Effector CD4-positive, alpha-beta T cell (primary cell): ENCODE measurements around the gene GTF2F2.

Source experiments
- DNase-seq: peaks from one replicate; pipeline ENCODE4 v3.0.0-alpha.2; 2020

The GTF2F2 gene

DNA sequence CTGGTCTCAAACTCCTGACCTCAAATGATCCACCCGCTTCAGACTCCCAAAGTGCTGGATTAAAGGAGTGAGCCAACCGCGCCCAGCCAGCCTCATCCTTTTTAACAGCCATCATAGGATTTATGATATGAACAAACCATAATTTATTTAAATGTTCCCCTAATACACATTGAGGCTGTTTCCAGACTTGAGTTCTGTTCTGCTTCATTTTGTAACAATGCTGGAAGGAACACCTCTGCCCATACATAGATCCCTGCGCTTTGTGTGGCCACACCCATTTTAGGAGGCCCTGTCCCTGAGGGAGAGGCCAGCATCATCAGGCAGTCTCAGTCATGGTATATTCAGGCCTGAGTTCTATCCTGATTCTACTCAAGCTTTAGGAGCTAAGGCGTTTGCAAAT, 184.8 kb downstream of the GTF2F2 start:
- DNase-seq: no peak

DNA sequence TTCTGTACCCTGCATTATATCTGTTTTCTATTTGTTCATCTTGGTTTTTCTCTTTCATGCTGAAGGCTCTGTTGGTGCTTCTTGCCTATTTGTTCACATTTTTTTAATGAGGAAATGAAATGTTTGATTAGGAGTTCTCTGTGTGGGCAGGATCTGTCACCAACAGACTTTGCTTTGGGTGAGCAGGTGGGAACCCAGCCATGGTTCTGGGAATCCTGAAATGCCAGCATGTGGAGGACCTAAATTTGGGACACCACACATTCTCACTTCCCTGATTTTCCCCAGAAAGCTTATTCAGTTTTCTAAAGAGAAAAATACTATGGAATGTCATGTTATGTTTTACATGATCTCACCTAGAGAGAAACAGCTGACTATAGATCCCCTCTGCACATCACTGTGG, 186.7 kb downstream of the GTF2F2 start:
- no peak for DNase-seq

DNA sequence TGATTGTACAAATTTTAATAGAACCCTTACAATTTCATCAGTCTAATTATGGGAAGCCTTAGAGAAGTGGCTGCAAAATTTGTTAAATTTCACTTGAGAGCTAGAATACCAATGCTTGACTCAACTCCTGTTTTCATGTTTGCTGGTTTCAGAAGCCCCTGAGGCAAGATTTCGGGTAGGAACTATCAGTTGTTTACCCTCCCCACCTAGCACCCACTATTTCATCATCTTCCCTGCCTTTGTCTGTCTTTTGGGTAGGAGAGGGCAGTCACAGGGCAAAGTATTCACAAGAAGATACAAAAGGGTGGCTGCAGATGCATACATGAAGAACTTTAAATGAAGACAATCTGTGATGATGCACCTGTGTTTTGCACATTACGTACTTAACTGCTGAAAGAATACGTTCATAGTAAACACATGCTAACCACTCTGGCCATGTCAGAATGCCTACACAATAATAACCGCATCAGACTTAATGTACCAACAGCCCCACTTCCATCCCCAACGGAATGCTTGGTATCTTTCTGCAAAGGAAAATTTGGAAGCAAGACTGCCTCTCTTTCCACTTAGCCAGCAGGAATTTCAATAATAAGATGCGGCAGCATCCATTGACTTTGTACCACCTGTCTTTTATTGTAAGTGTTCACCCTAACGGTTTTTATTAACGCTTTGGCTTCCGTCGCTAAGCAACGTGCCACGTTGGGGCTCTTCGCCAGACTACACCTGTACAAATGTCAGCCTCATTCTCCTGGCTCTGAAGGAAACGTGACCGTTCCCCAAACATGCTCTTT, 190.2 kb downstream of the GTF2F2 start:
- no peak for DNase-seq

- no peak for DNase-seq
These were observed 194.5 kb downstream of the GTF2F2 start for GRCh38 chr13:45314822-45315221.

DNA sequence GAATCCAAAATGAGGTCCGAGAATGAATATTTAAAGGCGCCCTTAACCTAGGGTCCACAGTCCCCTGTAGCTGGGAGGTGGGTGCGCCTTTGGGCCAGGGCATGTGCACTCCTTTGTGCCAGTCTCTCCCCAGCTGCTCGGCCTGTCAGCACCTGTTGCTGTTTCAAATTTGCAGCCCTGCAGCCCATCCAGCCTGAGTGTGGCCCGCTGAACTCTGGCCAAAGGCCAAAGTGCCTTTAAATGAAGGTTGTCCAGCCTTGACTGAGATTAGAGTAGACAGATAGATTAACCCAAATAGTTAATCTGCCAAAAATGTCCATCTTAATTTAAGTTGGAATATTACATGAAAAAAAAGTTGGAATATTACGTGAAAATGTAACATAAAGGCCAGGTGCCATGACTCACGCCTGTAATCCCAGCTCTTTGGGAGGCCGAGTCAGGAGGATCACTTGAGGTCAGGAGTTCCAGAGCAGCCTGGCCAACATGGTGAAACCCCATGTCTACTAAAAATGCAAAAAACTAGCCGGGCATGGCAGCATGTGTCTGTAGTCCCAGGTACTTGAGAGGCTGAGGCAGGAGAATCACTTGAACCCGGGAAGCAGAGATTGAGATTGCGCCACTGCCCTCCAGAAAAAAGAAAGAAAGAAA, 195.3 kb downstream of the GTF2F2 start:
- no peak for DNase-seq

DNA sequence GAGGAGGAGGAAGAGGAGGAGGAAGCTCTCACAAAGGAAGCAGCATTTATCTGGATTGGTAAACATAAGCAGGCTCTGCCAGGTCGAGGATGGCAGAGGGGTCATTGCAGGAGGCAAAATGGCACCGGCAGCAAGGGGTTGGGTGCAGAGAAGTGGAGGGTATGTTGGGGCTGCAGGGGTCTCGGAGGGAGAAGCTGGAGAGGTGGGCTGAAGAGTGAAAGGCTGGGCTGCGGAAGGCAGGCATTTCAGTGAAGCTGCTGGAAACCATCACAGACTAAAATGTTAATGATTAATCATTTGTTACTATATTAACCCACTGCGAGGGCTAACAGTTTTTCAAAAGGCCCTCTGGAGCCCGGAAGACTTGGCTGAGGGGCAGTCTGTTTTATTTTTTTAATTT, 196.0 kb downstream of the GTF2F2 start:
- no peak for DNase-seq

GRCh38 chr13:45316996-45317395, 196.7 kb downstream of the GTF2F2 start:
- no peak for DNase-seq

DNA sequence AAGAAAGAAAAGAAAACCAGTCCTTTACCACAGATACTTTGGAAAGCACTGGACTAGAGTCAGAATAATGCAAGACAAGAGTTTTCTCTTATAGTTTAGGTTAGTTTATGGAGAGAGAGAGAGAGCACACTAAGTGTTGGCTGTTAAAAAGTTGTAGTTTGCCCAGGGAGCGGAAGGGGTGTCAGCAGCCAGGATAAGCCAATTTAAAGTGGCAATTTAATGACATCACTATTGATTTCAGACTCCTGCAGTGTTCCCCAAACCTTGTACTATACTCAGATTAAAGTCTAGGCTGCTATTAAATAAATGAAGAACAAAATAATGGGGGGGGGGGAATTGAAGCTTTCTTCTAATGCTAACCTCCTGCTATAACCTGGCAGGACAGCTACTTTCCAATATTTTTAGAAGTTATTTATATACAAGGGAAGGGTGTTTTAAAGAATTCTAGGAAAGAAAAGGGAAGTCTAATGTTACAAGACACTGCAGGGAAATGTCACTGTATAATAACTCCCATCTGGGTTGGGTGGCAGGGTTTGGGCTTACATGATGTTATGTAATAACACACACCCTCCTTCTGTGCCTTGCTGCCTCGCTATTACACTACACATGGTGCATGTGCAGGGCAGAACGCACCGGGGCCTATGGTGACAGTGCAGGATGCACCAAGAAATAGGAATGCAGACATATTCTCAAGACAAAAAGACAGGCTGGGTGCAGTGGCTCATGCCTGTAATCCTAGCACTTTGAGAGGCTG, 200.7 kb downstream of the GTF2F2 start:
- no peak for DNase-seq

DNA sequence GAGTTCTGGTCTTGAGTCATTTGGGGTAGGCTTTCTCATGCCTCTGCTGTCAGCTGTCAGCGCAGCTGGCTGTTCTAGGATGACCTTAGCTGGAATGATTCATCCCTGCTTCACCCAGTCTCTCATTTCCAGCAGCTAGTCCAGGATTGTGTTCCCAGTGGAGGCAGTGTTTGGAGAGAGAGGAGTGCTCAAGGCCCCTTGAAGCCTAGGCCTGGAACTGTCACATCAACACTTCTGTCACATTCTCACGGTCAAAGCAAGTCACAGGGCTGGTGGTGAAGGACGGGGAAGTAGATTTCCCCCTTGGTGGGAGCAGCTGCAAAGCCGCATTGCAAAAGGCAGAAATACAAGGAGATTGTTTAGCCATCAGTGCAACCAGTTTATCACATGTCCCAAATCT, 205.5 kb downstream of the GTF2F2 start:
- DNase-seq: no peak

DNA sequence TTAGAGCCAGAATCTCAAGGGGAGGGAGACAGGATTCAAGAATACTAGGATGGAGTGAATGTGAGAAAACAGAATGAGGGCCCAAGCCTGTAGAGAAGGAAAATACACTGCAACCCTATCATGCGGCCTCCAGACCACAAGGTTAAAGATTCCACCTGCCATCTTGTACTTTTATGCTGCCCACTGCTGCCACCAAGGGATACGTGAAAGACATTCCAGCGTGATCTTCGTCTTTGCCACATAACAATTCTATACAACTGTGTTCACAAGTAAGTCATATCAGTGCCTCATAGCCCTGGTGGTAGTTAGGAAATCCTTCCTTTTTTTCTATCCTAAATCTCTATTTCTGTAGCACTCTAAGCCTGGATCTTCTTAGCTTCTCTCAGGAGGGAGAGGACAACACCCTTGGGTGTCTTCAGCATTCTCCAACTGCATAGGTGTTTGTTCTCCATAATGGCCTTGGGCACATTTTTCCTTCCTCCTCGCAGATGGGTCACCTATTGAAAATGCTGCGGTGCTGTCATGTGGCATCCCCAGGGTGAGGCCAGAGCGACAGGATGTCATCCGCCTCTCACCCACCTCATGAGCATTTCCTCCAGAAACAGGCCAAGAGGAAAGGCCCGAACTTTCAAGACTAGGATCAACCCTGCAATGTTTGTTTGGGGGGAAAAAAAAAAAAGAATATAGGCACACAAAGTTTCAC, 207.1 kb downstream of the GTF2F2 start:
- DNase-seq: no peak

DNA sequence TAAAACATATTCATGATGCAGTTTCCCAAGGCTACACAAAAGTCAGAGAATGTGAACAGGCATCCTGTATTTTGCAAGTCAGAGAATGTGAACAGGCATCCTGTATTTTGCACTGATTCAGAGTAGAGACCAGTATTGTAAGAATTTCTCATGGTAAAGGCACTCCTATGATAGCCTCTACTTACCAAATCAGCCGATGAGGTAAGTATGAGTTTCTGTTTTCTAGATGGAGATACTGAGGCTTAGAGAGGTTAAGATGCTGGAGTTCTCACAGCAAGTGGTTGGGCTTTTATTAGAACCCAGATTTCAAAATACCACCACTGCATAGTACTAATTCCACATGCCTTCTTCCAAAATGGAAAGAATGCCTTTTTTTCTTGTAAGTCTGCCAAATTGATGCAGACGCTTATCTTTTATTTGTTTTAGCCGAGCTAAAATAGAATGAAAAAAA, 208.4 kb downstream of the GTF2F2 start:
- no peak for DNase-seq

DNA sequence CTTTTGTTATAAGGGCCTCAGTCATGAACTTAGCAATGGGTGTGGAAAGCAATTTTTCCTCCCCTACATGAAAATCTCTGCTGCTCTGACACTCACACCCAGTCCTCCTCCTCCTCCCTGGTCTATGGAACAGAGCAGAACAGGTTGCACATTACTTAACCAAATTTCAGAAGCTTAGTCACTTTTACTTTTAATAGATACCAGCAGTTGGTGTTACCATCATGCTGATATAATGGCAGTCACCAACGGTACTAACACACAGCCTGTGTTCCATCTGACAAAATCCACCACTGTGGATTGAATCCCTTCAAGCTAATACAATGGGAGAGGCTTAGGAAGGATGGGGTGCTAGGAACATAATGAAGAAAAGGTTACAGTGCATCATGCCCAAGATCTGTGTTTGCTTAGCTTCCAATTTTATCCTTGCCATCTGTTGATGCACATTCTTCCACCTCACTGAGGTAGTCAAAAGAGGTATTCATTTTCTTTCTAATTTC, 210.9 kb downstream of the GTF2F2 start:
- DNase-seq: no peak

- no peak for DNase-seq
These were observed 211.4 kb downstream of the GTF2F2 start for GRCh38 chr13:45331692-45332035.

DNA sequence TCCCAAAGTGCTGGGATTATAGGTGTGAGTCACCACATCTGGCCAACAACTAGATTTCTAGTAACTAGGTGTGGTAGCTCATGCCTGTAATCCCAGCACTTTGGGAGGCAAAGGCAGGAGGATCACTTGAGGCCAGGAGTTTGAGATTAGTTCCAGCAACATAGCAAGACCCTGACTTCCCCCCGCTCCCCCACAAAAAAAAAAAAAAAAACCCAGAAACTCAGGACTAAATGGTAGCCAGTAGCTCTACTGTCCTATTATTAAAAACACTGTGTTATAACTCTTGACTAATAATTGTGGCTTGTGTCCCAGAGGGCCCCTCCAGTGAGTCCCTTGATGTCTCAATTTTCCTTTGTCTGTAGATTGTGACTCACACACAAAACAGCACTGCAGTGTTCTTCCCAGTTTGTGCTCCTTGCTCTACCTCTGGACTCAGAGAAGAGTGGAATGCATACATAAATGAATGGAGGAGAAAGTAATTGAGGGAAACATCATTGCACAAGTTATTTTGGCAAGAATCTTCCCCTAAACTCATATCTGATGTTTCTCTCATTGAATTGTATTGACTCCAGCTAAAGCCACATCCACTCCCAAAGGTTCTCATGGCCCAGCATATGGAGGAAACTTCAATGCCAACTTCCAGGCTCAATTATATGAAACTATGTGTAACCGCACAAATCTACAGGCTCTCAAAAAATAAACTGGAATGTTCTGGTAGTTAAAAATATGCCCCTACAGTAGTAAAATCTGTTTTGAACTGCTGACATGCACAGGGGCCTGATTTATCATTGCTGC, 211.9 kb downstream of the GTF2F2 start:
- DNase-seq: no peak

DNA sequence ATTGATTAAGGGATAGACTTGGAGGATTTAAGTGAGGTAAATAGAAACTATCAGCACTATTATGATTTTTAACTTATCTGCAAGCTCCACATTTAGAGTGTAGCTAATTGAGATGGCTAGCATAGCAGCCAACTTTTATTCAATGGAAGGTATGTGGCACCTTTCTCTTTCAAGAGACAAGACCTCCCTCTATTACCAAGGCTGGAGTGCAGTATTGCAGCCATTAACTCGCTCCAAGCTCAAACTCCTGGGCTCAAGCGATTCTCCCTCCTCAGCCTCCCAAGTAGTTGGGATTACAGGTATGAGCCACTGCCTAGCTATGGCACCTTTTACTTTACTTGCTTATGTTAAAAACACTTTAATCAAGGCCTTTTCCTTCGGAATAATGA, 212.5 kb downstream of the GTF2F2 start:
- DNase-seq: no peak

- no peak for DNase-seq
These were observed 213.1 kb downstream of the GTF2F2 start for GRCh38 chr13:45333251-45333976.
